Hepatocyte (in vitro differentiated cells): Measurements from ENCODE around the gene TAS2R40.

Experiments used
- EZH2 ChIP-seq: fragments of 200-600 bp; sonication (generic); IDR thresholded peaks from 2 replicates; pipeline ENCODE4 v1.6.1; 2016; ENCODE audit warnings: antibody characterized with exemption, mild to moderate bottlenecking, borderline replicate concordance
- EZH2phosphoT487 ChIP-seq: fragments of 200-600 bp; sonication (generic); IDR thresholded peaks from one replicate; pipeline ENCODE4 v1.6.1; 2018; ENCODE audit warnings: antibody characterized with exemption, mild to moderate bottlenecking, low read depth, moderate library complexity; ENCODE audit not compliant: unreplicated experiment, severe bottlenecking
- TF ChIP-seq, protein P1 (sequence below): fragments of 200-600 bp; sonication (generic); IDR thresholded peaks from 2 replicates; pipeline ENCODE4 v1.5.1; 2016; ENCODE audit warnings: antibody characterized with exemption, mild to moderate bottlenecking; ENCODE audit not compliant: poor library complexity

DNA sequence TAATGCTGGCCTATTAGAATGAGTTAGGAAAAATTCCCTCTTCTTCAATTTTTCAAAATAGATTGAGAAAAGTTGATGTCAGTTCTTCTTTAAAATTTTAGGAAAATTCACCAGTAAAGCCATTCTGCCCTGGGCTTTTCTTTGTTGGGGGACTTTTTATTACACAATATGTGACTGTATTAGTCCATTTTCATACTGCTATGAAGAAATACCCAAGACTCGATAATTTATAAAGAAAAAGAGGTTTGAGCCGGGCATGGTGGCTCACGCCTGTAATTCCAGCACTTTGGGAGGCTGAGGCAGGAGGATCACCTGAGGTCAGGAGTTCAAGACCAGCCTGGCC is 12.7 kb downstream of the TAS2R40 start:
- TF ChIP-seq, protein P1, sequence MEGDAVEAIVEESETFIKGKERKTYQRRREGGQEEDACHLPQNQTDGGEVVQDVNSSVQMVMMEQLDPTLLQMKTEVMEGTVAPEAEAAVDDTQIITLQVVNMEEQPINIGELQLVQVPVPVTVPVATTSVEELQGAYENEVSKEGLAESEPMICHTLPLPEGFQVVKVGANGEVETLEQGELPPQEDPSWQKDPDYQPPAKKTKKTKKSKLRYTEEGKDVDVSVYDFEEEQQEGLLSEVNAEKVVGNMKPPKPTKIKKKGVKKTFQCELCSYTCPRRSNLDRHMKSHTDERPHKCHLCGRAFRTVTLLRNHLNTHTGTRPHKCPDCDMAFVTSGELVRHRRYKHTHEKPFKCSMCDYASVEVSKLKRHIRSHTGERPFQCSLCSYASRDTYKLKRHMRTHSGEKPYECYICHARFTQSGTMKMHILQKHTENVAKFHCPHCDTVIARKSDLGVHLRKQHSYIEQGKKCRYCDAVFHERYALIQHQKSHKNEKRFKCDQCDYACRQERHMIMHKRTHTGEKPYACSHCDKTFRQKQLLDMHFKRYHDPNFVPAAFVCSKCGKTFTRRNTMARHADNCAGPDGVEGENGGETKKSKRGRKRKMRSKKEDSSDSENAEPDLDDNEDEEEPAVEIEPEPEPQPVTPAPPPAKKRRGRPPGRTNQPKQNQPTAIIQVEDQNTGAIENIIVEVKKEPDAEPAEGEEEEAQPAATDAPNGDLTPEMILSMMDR, result no peak
- TF ChIP-seq EZH2 (no peak), EZH2phosphoT487 (no peak)
